Memory B cell (primary cell): ENCODE measurements around the gene PTPRCAP.
"Not testable (repeated sequence)": the region's sequence is repeated elsewhere in the genome, so short reads cannot be mapped to it uniquely, and the experiment has no call there.

Experiments used
- ATAC-seq: fragments of 150-1000 bp; cut with Tn5 transposase; 2 replicates; pipeline ENCODE4 v1.10.0; 2021; ENCODE audit warnings: low read depth, mild to moderate bottlenecking, moderate library complexity
- DNase-seq, 2 donors: peaks; one replicate each; pipeline ENCODE4 v3.0.0; 2022; ENCODE audit warnings: low spot score in 2 of 2
- H3K27ac Mint-ChIP-seq: one replicate; pipeline ENCODE4 v1.8.0; 2022; ENCODE audit warnings: mild to moderate bottlenecking, moderate library complexity, mixed read lengths
- H3K27me3 Mint-ChIP-seq: one replicate; pipeline ENCODE4 v1.8.0; 2022; ENCODE audit warnings: mixed read lengths
- H3K36me3 Mint-ChIP-seq: one replicate; pipeline ENCODE4 v1.8.0; 2022; ENCODE audit warnings: mild to moderate bottlenecking, mixed read lengths
- H3K4me1 Mint-ChIP-seq: one replicate; pipeline ENCODE4 v1.8.0; 2022; ENCODE audit warnings: mixed read lengths
- H3K4me3 Mint-ChIP-seq: one replicate; pipeline ENCODE4 v1.8.0; 2022; ENCODE audit warnings: mild to moderate bottlenecking, moderate library complexity, mixed read lengths
- H3K9me3 Mint-ChIP-seq: one replicate; pipeline ENCODE4 v1.8.0; 2022; ENCODE audit warnings: mixed read lengths

Gene PTPRCAP

DNA sequence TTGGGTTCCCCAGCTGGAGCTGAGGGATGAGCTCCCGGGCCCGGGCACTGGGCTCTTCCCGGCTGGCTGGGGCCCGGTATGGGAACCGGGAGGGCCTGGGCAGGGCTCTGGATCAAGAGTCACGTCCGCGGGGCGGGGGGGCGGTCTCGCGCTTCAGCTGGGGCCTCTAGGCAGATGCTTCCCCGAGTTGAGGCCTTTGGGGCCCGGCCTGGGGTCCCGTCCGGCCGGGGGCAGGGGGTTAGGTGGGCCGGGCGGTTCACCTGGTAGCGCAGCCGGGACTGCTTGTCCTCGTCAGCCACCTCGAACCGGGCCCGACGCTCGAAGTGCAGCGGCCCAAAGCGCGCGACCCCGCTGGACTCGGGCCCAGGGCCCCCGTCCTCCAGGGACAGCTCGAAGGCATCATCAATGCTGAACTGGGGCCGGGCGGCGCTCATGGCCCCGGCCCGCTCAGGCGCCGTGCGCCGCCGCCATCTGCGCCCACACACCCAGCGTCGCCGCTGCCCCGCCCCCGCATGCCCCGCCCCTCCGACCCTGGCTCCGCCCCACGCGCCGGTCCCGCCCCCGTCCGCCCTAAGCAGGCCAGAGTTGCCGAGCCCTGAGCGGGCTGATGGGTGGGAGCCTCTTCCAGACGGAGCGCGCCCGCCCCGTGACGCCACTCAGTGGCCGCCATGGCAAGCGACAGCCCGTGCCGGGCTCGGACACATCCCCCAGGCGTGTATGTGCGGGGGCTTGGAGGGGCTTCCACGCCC is 31.5 kb upstream of the PTPRCAP start, which contains the start of gene TMEM134:
Gene TMEM134, minus strand, starts transcription at position 493 of the 749 bp plus-strand sequence. Its CDS starts 59 bp downstream, at position 434.
- peak; percentile 76 for ATAC-seq
- Mint-ChIP-seq H3K27me3 (no peaks in the 10 kb centered on the region), H3K27ac (peak within 1 kb of the TSS; percentile 79)

DNA sequence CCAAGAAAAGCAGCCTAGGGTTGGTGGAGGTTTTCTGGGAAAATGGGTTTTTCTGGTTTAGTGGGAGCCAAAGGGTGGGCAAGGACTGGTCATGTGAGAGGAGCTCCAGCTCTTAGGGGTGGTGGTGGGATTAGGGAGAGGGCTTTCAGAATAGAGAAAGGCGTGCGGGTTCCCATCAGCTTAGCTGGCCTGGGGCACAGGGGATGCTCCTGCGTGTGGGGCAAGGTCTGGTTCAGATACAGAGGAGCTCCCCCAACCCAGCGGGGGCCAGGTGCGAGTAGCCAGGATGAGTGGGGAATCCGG is 30.9 kb upstream of the PTPRCAP start:
- H3K4me3 Mint-ChIP-seq = peak overlapping the region; percentile 90
- peaks cover 27% of the 10 kb centered on the region for H3K4me1 Mint-ChIP-seq
- DNase-seq (no peak), ATAC-seq (no peak)
- H3K27ac Mint-ChIP-seq = peak overlapping the region; percentile 79
- H3K27me3 Mint-ChIP-seq = no peaks in the 10 kb centered on the region
- peaks cover 5% of the 10 kb centered on the region for H3K36me3 Mint-ChIP-seq
- H3K9me3 Mint-ChIP-seq = no peaks in the 10 kb centered on the region

More for the DNA sequence above, 31.5 kb upstream of the PTPRCAP start, which contains the start of gene TMEM134:
- Mint-ChIP-seq H3K4me3 (peak within 1 kb of the TSS; percentile 90), H3K4me1 (peaks cover 27% of the 10 kb centered on the region), H3K36me3 (peaks cover 5% of the 10 kb centered on the region), H3K9me3 (no peaks in the 10 kb centered on the region)
- DNase-seq = peak; percentile 79 to 86

DNA sequence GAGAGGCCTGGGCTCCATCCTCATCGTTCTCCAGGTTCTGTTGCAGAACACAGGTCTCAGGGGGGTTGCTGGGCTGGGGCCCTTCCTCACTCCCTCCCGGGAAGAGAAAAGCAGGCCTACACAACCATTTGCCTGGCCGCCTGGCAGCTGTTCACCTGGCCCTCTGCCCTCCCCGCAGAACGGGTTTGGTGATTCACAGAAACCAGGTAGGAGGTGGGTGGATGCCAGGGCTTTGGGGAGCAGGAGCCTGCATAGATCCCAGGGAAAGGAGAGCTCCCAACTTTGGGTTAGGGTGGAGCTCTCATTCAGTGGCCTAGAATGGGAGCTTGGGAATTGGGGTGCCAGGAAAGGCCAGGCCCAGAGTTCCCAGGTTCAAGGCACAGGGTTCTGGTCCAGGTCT is 30.6 kb upstream of the PTPRCAP start:
- peaks cover 5% of the 10 kb centered on the region for H3K36me3 Mint-ChIP-seq
- H3K4me3 Mint-ChIP-seq = peak overlapping the region; percentile 90
- peak overlapping the region; percentile 79 for H3K27ac Mint-ChIP-seq
- no peaks in the 10 kb centered on the region for H3K9me3 Mint-ChIP-seq
- no peak for DNase-seq
- no peak for ATAC-seq
- peaks cover 27% of the 10 kb centered on the region for H3K4me1 Mint-ChIP-seq
- no peaks in the 10 kb centered on the region for H3K27me3 Mint-ChIP-seq

DNA sequence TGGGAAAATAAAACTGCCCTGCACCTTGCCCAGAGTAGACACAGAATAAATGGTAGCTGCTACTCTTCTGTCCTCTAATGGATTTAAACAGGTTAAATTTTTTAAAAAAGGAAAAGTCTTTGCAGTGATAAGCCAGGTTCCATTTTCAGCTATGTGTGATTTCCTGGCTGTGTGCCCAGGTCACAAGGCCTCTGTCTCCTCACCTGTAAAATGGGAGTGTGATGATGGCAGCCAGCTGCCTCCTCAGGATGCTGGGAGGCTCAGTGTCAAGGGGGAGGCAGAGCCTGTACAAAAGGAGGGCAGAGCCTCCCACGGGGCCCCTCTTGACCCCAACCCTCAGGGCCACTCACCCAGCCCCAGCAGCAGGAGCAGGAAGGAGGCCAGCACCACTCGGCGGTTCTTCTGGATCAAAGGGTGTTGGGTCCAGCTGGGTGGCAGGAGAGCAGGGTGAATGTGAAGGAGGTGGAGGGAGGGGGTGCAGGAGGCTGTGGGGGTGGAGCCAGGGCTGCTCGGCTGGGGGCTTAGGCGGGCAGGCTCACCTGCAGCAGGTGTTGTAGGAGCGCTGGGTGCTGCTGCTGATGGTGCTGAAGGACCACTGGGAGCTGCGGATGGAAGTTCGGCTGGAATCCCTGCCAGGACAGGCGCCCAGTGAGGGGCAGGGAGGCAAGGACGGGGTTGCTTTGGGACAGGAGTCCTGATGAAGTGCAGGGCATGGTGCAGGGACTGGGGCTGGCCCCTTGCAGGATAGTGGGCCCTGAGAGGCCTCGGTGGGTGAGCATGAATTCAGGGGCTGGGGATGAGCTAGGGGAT is 29.7 kb upstream of the PTPRCAP start:
- peaks cover 30% of the 10 kb centered on the region for H3K4me1 Mint-ChIP-seq
- ATAC-seq (no peak), DNase-seq (no peak)
- peaks cover 5% of the 10 kb centered on the region for H3K36me3 Mint-ChIP-seq
- H3K9me3 Mint-ChIP-seq = no peaks in the 10 kb centered on the region
- peak overlapping the region; percentile 76 for H3K27ac Mint-ChIP-seq
- no peaks in the 10 kb centered on the region for H3K27me3 Mint-ChIP-seq
- peak overlapping the region; percentile 90 for H3K4me3 Mint-ChIP-seq

DNA sequence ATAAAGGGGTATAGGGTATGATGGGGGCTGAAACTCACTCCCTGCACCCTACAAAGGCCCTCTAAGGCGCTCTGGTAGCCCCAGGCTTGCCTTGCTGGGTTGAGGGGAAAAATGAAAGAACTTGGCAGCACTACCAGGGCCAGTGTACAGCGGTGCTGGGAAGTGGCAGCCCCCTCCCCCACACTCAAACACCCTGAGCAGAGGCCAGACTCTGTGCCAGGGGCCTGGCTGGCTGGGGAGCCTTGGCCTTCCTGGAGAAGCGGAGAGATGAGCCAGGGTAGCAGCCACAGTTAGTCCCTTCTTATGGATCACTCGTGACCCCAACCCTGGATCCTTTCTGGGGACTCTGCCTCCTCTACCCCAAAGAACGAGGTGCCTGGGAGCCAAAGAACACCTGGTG is 28.9 kb upstream of the PTPRCAP start:
- H3K4me3 Mint-ChIP-seq = peak overlapping the region; percentile 90

DNA sequence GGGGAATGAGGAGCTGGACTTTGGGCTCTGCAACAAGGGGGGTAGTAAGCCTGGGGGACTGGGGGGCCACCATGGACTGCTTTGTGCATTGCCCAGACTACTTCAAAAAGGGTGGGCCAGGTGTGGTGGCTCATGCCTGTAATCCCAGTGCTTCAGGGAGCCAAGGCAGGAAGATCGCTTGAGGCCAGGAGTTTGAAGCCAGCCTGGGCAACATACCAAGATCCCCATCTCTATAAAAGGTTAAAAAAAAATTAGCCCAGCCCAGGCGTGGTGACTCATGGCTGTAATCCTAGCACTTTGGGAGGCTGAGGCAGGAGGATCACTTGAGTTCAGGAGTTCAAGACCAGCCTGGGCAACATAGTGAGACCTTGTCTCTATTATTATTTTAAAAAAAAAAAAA is 28.0 kb upstream of the PTPRCAP start:
- H3K27me3 Mint-ChIP-seq, DNase-seq, H3K9me3 Mint-ChIP-seq, ATAC-seq, H3K36me3 Mint-ChIP-seq: not testable (repeated sequence)
- H3K4me3 Mint-ChIP-seq = peak overlapping the region; percentile 91
- H3K27ac Mint-ChIP-seq = peak overlapping the region; percentile 95
- peaks cover 25% of the 10 kb centered on the region for H3K4me1 Mint-ChIP-seq

More for the DNA sequence above, 28.9 kb upstream of the PTPRCAP start:
- Mint-ChIP-seq H3K36me3 (peaks cover 5% of the 10 kb centered on the region), H3K27ac (peak overlapping the region; percentile 35), H3K9me3 (no peaks in the 10 kb centered on the region), H3K4me1 (peaks cover 23% of the 10 kb centered on the region), H3K27me3 (no peaks in the 10 kb centered on the region)
- DNase-seq = no peak
- ATAC-seq = no peak

DNA sequence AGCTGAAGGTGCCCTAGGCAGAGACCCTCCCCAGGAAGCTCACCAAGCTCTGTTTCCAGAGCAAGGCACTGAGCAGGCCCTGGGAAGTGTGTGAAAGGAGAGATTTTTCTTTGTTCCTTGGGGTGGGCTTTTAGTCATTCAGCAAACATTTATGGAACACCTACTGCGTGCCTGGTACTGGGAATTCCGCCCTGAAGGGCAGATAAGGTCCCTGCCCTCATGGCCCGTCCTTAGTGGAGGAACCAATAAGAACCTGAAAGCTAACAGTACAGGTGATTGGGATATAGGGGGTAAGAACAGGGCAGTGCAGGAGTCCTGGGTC is 27.7 kb upstream of the PTPRCAP start:
- Mint-ChIP-seq H3K27me3 (no peaks in the 10 kb centered on the region), H3K4me1 (peaks cover 27% of the 10 kb centered on the region)

DNA sequence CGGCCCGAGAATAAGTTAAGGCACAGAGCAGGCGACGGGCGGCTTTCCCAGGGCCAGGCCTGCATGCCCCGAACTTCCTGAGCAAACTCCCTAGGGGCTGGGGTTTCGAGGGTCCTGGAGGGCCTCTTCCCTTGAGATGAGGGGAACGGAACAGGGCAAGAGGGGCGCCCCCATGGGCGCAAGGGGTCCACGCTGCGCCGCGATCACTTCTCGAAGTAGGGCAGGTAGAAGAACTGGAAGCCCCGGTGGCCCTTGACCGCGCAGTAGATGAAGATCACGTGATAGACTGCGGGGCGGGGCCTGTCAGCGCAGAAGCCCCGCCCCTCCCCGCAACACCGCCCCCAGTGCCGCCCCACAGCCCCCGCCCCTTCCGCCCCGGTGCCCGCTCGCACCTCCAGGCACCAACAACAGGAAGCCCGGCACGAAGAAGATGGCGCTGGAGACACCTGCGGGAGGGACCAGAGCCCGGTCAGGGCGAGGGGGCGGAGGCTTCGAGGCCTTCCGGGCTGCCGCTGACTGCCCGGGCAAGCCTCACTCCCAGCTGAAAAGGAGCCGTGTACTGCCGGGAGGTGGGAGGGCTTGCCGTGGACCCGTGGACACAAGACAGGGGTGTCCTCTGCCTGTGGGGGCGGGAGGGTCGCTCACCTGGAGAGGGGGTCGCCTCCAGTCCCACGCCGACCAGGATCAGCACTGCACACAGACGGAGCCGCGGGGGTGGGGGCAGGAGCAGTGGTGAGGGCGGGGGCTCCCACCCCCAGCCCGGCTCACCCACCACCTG is 27.1 kb upstream of the PTPRCAP start:
- peak; percentile 67 for ATAC-seq
- H3K36me3 Mint-ChIP-seq = peaks cover 5% of the 10 kb centered on the region
- peak overlapping the region; percentile 91 for H3K4me3 Mint-ChIP-seq
- H3K27ac Mint-ChIP-seq = peak overlapping the region; percentile 95
- no peaks in the 10 kb centered on the region for H3K9me3 Mint-ChIP-seq
- peaks cover 32% of the 10 kb centered on the region for H3K4me1 Mint-ChIP-seq
- DNase-seq = peak; percentile 81 to 88
- H3K27me3 Mint-ChIP-seq = no peaks in the 10 kb centered on the region

More for the DNA sequence above, 27.7 kb upstream of the PTPRCAP start:
- Mint-ChIP-seq H3K36me3 (peaks cover 5% of the 10 kb centered on the region), H3K27ac (peak overlapping the region; percentile 95), H3K9me3 (no peaks in the 10 kb centered on the region), H3K4me3 (peak overlapping the region; percentile 91)
- no peak for DNase-seq
- ATAC-seq = no peak

DNA sequence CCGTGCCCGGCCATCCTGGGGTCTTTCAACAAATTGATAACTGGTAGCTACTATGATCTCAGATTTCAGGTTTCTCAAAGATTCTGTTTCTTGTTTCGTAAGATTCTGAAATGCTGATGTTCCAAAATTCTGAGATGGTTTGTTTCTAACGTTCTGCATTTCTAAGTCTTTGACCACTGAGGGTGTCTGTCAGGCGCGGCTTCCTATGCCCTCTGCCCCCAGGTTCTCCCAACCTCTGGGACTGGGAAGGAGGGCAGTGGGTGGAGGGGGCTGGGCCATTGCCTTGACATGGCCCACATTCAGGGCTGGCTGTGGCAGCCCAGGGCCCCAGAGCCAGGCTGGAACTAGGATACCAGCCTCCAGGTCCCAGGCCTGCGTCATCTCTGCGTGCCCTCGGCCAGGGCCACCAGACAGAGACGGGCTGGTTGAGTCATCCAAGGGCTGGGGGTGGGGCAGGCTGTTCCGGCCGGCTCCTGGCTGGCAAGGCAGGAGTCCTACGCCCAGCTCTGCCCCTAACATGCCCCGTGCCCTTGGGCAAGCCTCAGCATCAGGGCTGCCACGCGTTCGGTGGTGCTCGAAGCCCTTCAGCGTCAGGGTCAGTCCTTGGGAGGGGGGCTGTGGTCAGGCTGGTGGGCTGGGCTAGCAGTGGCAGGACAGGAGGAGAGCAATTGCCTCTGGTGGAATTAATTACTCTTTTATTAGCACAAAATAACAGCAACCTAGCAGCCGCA is 26.4 kb upstream of the PTPRCAP start:
- no peak for DNase-seq
- peak overlapping the region; percentile 91 for H3K4me3 Mint-ChIP-seq
- H3K27me3 Mint-ChIP-seq = no peaks in the 10 kb centered on the region
- H3K27ac Mint-ChIP-seq = peak overlapping the region; percentile 95
- H3K9me3 Mint-ChIP-seq = no peaks in the 10 kb centered on the region
- H3K36me3 Mint-ChIP-seq = peaks cover 5% of the 10 kb centered on the region
- H3K4me1 Mint-ChIP-seq = peaks cover 36% of the 10 kb centered on the region
- ATAC-seq = no peak

DNA sequence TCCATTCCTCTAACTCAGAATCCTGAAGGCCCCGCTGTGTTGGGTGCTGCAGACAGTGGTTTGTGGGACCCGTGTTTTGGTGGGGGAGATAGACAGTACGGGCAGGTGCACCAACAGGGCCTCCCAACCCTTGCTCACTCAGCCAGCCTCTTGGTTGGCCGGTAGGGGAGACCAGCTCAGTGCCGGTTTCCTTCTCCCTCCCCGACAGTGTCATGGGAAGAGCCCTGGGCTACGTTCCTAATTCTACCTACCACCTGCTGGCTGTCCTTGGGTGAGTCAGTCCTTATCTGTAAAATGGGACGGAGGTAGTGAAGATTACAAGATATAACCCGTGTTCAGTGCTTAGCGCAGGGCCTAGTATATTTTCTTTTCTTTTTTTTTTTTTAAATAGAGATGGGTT is 25.7 kb upstream of the PTPRCAP start:
- H3K9me3 Mint-ChIP-seq = no peaks in the 10 kb centered on the region
- peaks cover 5% of the 10 kb centered on the region for H3K36me3 Mint-ChIP-seq
- H3K27ac Mint-ChIP-seq = no peak overlapping the region
- H3K4me3 Mint-ChIP-seq = no peak overlapping the region
- DNase-seq (no peak), ATAC-seq (no peak)
- H3K4me1 Mint-ChIP-seq = peaks cover 36% of the 10 kb centered on the region
- no peaks in the 10 kb centered on the region for H3K27me3 Mint-ChIP-seq

DNA sequence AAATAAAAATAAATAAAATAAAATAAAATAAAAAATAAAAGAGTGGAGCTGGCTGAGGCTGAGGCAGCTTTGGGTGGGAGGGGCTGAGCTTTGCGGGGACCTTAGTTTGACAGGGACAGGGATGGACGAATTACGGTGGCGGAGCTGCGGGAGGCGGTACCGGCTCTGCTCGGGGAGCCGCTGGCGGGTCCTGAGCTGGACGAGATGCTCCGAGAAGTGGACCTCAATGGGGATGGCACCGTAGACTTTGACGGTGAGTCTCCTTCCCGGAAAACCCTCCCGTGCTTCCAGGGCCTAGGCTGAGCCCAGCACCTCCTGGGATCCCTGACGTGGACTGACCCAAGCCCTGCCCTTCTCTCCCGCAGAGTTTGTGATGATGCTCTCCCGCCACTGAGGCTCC is 20.8 kb upstream of the PTPRCAP start:
- Mint-ChIP-seq H3K9me3 (no peaks in the 10 kb centered on the region), H3K4me1 (peaks cover 33% of the 10 kb centered on the region), H3K27me3 (no peaks in the 10 kb centered on the region), H3K27ac (peak overlapping the region; percentile 81), H3K4me3 (no peak overlapping the region), H3K36me3 (no peaks in the 10 kb centered on the region)
- DNase-seq = no peak
- ATAC-seq = no peak

DNA sequence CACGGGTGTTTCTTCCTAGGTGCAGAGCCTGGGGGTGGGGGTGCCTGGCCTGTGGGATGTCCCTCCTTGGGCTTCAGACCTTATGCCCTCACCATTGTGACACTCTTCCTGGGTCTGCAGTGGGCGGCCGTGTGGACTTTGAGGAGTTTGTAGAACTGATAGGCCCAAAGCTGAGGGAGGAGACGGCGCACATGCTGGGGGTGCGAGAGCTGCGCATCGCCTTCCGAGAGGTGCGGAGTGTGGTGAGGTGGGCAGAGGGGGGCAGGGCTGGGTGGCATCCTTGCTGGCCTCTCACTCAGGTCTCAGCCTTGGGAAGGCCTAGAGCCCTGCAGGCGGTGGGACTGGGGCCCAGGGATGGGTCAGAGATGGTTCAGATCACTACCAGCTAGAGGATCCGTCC is 20.0 kb upstream of the PTPRCAP start:
- Mint-ChIP-seq H3K27me3 (no peaks in the 10 kb centered on the region), H3K4me1 (peaks cover 31% of the 10 kb centered on the region), H3K36me3 (no peaks in the 10 kb centered on the region), H3K9me3 (no peaks in the 10 kb centered on the region), H3K27ac (peak overlapping the region; percentile 14), H3K4me3 (peak overlapping the region; percentile 44)
- no peak for DNase-seq
- no peak for ATAC-seq

DNA sequence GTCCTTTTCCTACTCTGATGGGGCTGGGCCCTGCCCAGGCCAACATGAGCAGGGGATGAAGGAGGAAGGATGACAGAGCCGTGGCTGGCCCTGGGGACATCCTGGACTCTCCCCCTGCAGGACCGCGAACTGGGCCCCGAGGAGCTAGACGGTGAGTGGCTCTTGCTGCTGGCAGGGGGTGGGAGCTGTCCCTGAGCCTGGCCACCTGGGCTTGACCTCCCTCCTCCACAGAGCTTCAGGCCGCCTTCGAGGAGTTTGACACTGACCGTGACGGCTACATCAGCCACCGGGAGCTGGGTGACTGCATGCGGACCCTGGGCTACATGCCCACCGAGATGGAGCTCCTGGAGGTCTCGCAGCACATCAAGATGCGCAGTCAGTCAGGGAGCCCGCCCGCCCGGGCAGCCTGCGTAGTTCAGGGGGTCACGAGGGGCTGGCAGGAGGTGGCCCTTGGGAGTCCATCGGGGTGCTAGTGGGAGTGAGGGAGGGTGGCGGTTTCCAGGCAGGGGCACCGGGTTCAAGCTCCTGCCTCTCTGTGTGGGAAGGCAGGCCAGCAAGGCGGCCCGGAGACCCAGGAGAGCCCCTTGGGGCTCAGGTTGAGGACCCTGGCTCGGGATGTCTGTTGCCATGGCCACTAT is 18.7 kb upstream of the PTPRCAP start:
- Mint-ChIP-seq H3K36me3 (no peaks in the 10 kb centered on the region), H3K4me3 (no peak overlapping the region), H3K9me3 (no peaks in the 10 kb centered on the region), H3K4me1 (peaks cover 34% of the 10 kb centered on the region), H3K27me3 (no peaks in the 10 kb centered on the region), H3K27ac (no peak overlapping the region)
- no peak for DNase-seq
- no peak for ATAC-seq
